AG04449 (cell line): ENCODE results near the gene TSGA10.

Source experiments
- CTCF ChIA-PET: fragments of 350-600 bp; formaldehyde crosslinking; extraction: SDS; loops from one replicate; lab custom pipeline; 2021; ENCODE audit warnings: antibody characterized with exemption; lab: Yijun Ruan, JAX
- POLR2A ChIA-PET: fragments of 400-600, 350-600 bp; formaldehyde crosslinking; extraction: SDS; loops from one replicate; lab custom pipeline; 2020; ENCODE audit warnings: antibody characterized with exemption, inconsistent platforms; lab: Yijun Ruan, JAX
- DNase-seq: peaks from one replicate; pipeline ENCODE4 v3.0.0-alpha.2; 2010; ENCODE audit warnings: low read depth, low spot score
- H3K4me3 ChIP-seq: 2 replicates; pipeline ENCODE4 v1.5.1; 2011; ENCODE audit warnings: low read depth, mild to moderate bottlenecking, control low read depth, low read length
- CTCF ChIP-seq: IDR thresholded peaks from one replicate; pipeline ENCODE4 v1.5.1; 2011; ENCODE audit warnings: mild to moderate bottlenecking, moderate library complexity, low read length, control low read depth, inconsistent platforms; ENCODE audit not compliant: insufficient read depth; ENCODE audit errors: missing control alignments

The TSGA10 gene

GRCh38 chr2:99180755-99181623 lies 26.2 kb upstream of the TSGA10 start, which contains the start of the genes MITD1 and MRPL30:
MITD1 (minus strand) TSS chr2:99181058; CDS start chr2:99180981, 77 bp downstream.
MRPL30 (plus strand) TSS chr2:99181184; CDS start chr2:99186204, 5,020 bp downstream.
- ChIA-PET CTCF (interaction anchor here (0.9 to 1.9 kb wide), 9 partner anchors 9 to 1081 kb away, joined by 3 to 12 read pairs (median 4); partner anchors contain the start of genes EIF5B and TXNDC9), POLR2A (interaction anchor here (0.5 to 1.7 kb wide), 6 partner anchors 12 to 1110 kb away, joined by 3 to 16 read pairs (median 3); partner anchors contain the start of genes EIF5B and TXNDC9)
- peak within 1 kb of the TSS; percentile 99 for H3K4me3 ChIP-seq
- peak; percentile 81 for DNase-seq
- TF ChIP-seq CTCF, result no peak

- H3K4me3 ChIP-seq, result no peak overlapping the region
- no peak for DNase-seq
- ChIA-PET CTCF (no interaction called here), POLR2A (no interaction called here)
- no peak for TF ChIP-seq CTCF
Observed at GRCh38 chr2:99171377-99172140, 16.8 kb upstream of the TSGA10 start.

- no peak for DNase-seq
- H3K4me3 ChIP-seq, result no peak overlapping the region
- no peak for TF ChIP-seq CTCF
- CTCF ChIA-PET, result interaction anchor here (0.9 kb wide), 1 partner anchor 11 kb away, joined by 4 read pairs; the partner anchor contains the start of gene MITD1
- POLR2A ChIA-PET, result no interaction called here
Observed at GRCh38 chr2:99169534-99169933, 14.8 kb upstream of the TSGA10 start.

GRCh38 chr2:99166218-99166617 lies 11.5 kb upstream of the TSGA10 start:
- no peak for DNase-seq
- no peak overlapping the region for H3K4me3 ChIP-seq
- ChIA-PET CTCF (interaction anchor here (0.7 to 1.7 kb wide), 2 partner anchors 14 to 1094 kb away, joined by 3 to 4 read pairs; partner anchors contain the start of gene MITD1), POLR2A (interaction anchor here (0.7 kb wide), 1 partner anchor 11 kb away, joined by 3 read pairs; the partner anchor contains the start of genes LIPT1 and TSGA10)
- no peak for TF ChIP-seq CTCF

- no peak overlapping the region for H3K4me3 ChIP-seq
- POLR2A ChIA-PET, result no interaction called here
- CTCF ChIA-PET, result no interaction called here
- no peak for TF ChIP-seq CTCF
- no peak for DNase-seq
Observed at GRCh38 chr2:99159594-99159993, 4.9 kb upstream of the TSGA10 start.
